Measurements from ENCODE around the gene CHST11.

DNA sequence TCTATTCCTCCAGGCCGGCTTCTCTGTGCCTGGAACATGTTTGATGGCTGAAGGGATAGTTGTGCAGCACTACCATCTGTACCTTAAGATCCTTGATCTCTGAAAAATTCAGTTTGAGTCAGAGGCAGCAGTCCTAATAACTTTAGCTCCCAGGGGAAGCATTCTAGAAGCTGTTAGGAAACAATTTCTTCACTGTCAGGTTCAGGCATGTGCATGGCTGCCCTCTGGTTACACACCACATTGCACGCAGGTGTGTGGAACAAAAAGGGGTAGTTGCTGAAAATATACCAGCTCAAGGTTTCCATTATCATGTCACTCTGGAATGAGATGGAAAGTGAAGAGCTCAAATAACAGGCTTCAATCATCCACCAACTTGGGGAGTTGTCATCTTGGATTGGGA is 80.1 kb downstream of the CHST11 start:
- TF ChIP-seq CTCF (IDR thresholded peaks at IDR 0.05; ENCODE audit: insufficient read depth, low read length, poor library complexity, severe bottlenecking) (no peak), EZH2phosphoT487 (conservative IDR thresholded peaks at IDR 0.05; ENCODE audit: low read length) (no peak)
